ENCODE results near the gene SUPT20HL2.
"Not testable (repeated sequence)": the region's sequence is repeated elsewhere in the genome, so short reads cannot be mapped to it uniquely, and the experiment has no call there.

DNA sequence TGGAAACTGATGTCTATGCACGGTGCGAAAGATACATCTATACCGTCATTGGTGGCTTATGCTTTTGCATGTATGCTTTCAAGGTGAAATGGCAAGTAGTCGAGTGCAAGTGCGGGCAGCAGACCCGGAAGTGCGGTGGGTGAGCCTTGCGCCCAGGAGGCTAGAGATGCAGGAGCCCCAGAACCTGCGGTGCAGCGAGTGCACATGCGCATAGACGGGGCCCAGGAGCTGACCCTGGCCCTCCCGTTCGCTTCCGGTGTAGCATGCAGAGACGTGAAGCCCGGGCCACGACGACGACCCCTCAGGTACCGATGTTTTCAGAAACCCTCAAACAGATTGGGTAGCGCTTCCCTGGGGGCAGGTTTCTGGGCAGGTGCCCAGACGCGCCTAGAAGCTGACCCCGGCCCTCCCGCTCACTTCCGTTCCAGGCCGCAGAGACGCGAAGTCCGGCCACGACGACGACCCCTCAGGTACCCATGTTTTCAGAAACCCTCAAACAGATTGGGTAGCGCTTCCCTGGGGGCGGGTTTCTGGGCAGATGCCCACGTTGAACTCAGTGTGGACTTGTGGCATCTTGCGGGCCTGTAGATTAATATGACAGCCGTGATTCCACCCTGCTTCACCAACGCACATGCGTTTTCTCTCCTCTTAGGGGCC, 48.3 kb upstream of the SUPT20HL2 start:
- TF ChIP-seq, protein P1, sequence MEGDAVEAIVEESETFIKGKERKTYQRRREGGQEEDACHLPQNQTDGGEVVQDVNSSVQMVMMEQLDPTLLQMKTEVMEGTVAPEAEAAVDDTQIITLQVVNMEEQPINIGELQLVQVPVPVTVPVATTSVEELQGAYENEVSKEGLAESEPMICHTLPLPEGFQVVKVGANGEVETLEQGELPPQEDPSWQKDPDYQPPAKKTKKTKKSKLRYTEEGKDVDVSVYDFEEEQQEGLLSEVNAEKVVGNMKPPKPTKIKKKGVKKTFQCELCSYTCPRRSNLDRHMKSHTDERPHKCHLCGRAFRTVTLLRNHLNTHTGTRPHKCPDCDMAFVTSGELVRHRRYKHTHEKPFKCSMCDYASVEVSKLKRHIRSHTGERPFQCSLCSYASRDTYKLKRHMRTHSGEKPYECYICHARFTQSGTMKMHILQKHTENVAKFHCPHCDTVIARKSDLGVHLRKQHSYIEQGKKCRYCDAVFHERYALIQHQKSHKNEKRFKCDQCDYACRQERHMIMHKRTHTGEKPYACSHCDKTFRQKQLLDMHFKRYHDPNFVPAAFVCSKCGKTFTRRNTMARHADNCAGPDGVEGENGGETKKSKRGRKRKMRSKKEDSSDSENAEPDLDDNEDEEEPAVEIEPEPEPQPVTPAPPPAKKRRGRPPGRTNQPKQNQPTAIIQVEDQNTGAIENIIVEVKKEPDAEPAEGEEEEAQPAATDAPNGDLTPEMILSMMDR (IDR thresholded peaks at IDR 0.05), result not testable (repeated sequence)
- TF ChIP-seq POLR2A (IDR thresholded peaks at IDR 0.05), result not testable (repeated sequence)
